H1 (cell line): Measurements from ENCODE around the gene GNS. TPM values are rescaled to one million over a fixed set of nuclear protein-coding genes. Genes with fewer than 3 reads are reported as not detected.

Experiments
- ASH2L ChIP-seq: fragments of 200-600, 300-600 bp; sonication (generic); IDR thresholded peaks from one replicate; pipeline ENCODE4 v1.7.1; 2017; ENCODE audit warnings: low read length
- BCL11A ChIP-seq, 2 experiments: IDR thresholded peaks; one replicate each; pipeline ENCODE4 v1.6.1; 2011; ENCODE audit warnings: low read depth in 2 of 2, low read length in 2 of 2, mild to moderate bottlenecking in 2 of 2
- CBX8 ChIP-seq: fragments of 300-800, 300-1000 bp; sonication (generic); IDR thresholded peaks from 2 replicates; pipeline ENCODE4 v1.7.1; 2016; ENCODE audit warnings: low read depth, low read length, borderline replicate concordance
- CHD2 ChIP-seq: IDR thresholded peaks from 2 replicates; pipeline ENCODE4 v1.6.1; 2012; ENCODE audit warnings: low read length, improper control_type of control experiment
- CTBP2 ChIP-seq: IDR thresholded peaks from 2 replicates; pipeline ENCODE4 v1.7.0; 2011; ENCODE audit warnings: borderline replicate concordance, mild to moderate bottlenecking, moderate library complexity, mixed read lengths, low read length; ENCODE audit not compliant: insufficient read depth, insufficient read length
- E2F6 ChIP-seq: IDR thresholded peaks from 2 replicates; pipeline ENCODE4 v1.6.1; 2012; ENCODE audit warnings: inconsistent platforms
- EZH2 ChIP-seq: fragments of 200-600 bp; sonication (generic); IDR thresholded peaks from 2 replicates; pipeline ENCODE4 v1.7.1; 2012; ENCODE audit warnings: low read depth, mild to moderate bottlenecking, moderate library complexity, low read length, inconsistent platforms; ENCODE audit not compliant: severe bottlenecking
- GABPA ChIP-seq: IDR thresholded peaks from 2 replicates; pipeline ENCODE4 v1.6.1; 2011; ENCODE audit warnings: mild to moderate bottlenecking, low read length, moderate library complexity, borderline replicate concordance; ENCODE audit not compliant: insufficient read depth
- HDAC6 ChIP-seq: IDR thresholded peaks from one replicate; pipeline ENCODE4 v1.7.1; 2012; ENCODE audit warnings: low read depth, mild to moderate bottlenecking, inconsistent platforms, low read length, moderate library complexity
- KDM1A ChIP-seq: fragments of 200-600, 300-600 bp; sonication (generic); IDR thresholded peaks from 2 replicates; pipeline ENCODE4 v1.7.1; 2016; ENCODE audit warnings: mild to moderate bottlenecking, low read length, borderline replicate concordance
- KDM5A ChIP-seq: fragments of 200-600 bp; IDR thresholded peaks from 2 replicates; pipeline ENCODE4 v1.7.1; 2012; ENCODE audit warnings: mild to moderate bottlenecking, low read length, inconsistent platforms, mixed read lengths
- MAFK ChIP-seq: IDR thresholded peaks from 2 replicates; pipeline ENCODE4 v1.6.1; 2012; ENCODE audit warnings: low read depth, mild to moderate bottlenecking, improper control_type of control experiment, low read length
- PHF8 ChIP-seq: fragments of 200-600 bp; sonication (generic); conservative IDR thresholded peaks from 2 replicates; pipeline ENCODE4 v1.7.1; 2012; ENCODE audit warnings: low read depth, mild to moderate bottlenecking, inconsistent platforms, low read length, moderate library complexity
- POU5F1 ChIP-seq: IDR thresholded peaks from 2 replicates; pipeline ENCODE4 v1.6.1; 2011; ENCODE audit warnings: low read depth, mild to moderate bottlenecking, low read length, moderate library complexity
- RXRA ChIP-seq: IDR thresholded peaks from 2 replicates; pipeline ENCODE4 v1.6.1; 2011; ENCODE audit warnings: low read depth, mild to moderate bottlenecking, low read length, moderate library complexity; ENCODE audit not compliant: insufficient read depth
- SUZ12 ChIP-seq: fragments of 200-600 bp; sonication (generic); IDR thresholded peaks from 2 replicates; pipeline ENCODE4 v1.6.1; 2012; ENCODE audit warnings: mild to moderate bottlenecking, inconsistent platforms, low read length, moderate library complexity, mixed read lengths
- TAF7 ChIP-seq: optimal IDR thresholded peaks from 2 replicates; pipeline ENCODE3; 2011; ENCODE audit warnings: low read depth, mild to moderate bottlenecking, inconsistent platforms, low read length, moderate library complexity, borderline replicate concordance
- TEAD4 ChIP-seq: IDR thresholded peaks from 2 replicates; pipeline ENCODE4 v1.6.1; 2012; ENCODE audit warnings: low read depth, low read length, inconsistent platforms, mixed read lengths
- YY1 ChIP-seq: IDR thresholded peaks from 2 replicates; pipeline ENCODE4 v1.6.1; 2011; ENCODE audit warnings: low read depth, mild to moderate bottlenecking, low read length
- polyA plus RNA-seq, 7 experiments: library from polyadenylated mRNA; depleted of rRNA in 3 of 7; stranded (reverse) in 5 of 7; unstranded in 2 of 7; fragments of >200 nt in 5 of 7; fragments of 200-250 nt in 2 of 7; gene quantifications; 1 replicate in 5 of 7; 2 replicates in 1 of 7; 4 replicates in 1 of 7; pipeline versions ENCODE4 v1.2.1 to v1.2.3, GENCODE V29; 2011 to 2013; ENCODE audit warnings: missing spikeins in 2 of 7, mixed read lengths in 2 of 7
- total RNA-seq: library from RNA; stranded (reverse); fragmentation: NEBNext Ultra II Directional; extraction: Animal tissue kit (Norgen Biotek cat#: 25700); gene quantifications from 2 replicates; pipeline ENCODE4 v1.2.1, GENCODE V29; 2021
- TF ChIP-seq, protein P1 (sequence below): IDR thresholded peaks from 2 replicates; pipeline ENCODE4 v1.6.1; 2011; ENCODE audit warnings: low read depth, mild to moderate bottlenecking, low read length; ENCODE audit not compliant: insufficient read depth
- TF ChIP-seq, protein P2 (sequence below): IDR thresholded peaks from 2 replicates; pipeline ENCODE4 v1.6.1; 2012; ENCODE audit warnings: low read length, inconsistent platforms

The GNS gene
- total and polyA plus RNA-seq, 2 of the 8 experiments (the other 6 are each of a cell fraction or from before 2014, with no cell fraction given) = 16.0 to 28.5 TPM

DNA sequence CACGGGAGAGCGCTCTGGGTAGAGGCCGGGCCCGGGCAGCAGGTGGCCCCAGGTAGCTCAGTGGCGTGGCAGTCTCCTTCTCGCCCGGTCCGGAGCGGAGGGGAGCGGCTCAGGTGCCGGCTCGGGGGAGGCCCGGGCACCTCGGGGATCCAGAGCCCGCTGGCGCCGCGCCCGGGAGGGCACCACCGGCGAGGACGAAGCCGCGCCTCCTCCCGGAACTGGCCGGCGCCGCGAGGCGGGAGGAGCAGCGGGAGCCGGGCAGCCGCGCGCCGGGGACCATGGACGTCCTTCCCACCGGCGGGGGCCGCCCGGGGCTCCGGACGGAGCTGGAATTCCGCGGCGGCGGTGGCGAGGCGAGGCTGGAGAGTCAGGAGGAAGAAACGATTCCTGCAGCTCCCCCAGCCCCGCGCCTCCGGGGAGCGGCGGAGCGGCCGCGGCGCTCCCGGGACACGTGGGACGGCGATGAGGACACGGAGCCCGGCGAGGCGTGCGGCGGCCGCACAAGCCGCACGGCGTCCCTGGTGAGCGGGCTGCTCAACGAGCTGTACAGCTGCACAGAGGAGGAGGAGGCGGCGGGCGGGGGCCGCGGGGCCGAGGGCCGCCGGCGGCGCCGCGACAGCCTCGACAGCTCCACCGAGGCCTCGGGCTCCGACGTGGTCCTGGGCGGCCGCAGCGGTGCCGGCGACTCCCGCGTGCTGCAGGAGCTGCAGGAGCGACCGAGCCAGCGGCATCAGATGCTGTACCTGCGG is 21.5 kb upstream of the GNS start (continued):
- TF ChIP-seq TEAD4 (no peak), YY1 (0 out of 2 replicates have a peak, but pooled peaks have one; percentile 3), HDAC6 (no peak), POU5F1 (no peak), E2F6 (peak; percentile 23), SUZ12 (peak; percentile 74), TAF7 (peak; percentile 39), BCL11A (IDR thresholded peaks at IDR 0.05; ENCODE audit: low read depth in 2 of 2, low read length in 2 of 2) (no peak), EZH2 (peak; percentile 72), CBX8 (no peak), CHD2 (no peak), CTBP2 (no peak), RXRA (no peak), MAFK (no peak), KDM1A (no peak), ASH2L (peak; percentile 80), PHF8 (0 out of 2 replicates have a peak, but pooled peaks have one; percentile 15), GABPA (no peak), KDM5A (no peak)
- TF ChIP-seq, protein P1, sequence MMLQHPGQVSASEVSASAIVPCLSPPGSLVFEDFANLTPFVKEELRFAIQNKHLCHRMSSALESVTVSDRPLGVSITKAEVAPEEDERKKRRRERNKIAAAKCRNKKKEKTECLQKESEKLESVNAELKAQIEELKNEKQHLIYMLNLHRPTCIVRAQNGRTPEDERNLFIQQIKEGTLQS = no peak
- TF ChIP-seq, protein P2, sequence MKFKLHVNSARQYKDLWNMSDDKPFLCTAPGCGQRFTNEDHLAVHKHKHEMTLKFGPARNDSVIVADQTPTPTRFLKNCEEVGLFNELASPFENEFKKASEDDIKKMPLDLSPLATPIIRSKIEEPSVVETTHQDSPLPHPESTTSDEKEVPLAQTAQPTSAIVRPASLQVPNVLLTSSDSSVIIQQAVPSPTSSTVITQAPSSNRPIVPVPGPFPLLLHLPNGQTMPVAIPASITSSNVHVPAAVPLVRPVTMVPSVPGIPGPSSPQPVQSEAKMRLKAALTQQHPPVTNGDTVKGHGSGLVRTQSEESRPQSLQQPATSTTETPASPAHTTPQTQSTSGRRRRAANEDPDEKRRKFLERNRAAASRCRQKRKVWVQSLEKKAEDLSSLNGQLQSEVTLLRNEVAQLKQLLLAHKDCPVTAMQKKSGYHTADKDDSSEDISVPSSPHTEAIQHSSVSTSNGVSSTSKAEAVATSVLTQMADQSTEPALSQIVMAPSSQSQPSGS = no peak
